ENCODE results near the gene MOK. TPM values are rescaled to one million over a fixed set of nuclear protein-coding genes. Genes with fewer than 3 reads are reported as not detected.

MOK gene
- total RNA-seq, 4 donors from 2014 or later, result 27.6 to 29.3 (median 28.8) TPM

DNA sequence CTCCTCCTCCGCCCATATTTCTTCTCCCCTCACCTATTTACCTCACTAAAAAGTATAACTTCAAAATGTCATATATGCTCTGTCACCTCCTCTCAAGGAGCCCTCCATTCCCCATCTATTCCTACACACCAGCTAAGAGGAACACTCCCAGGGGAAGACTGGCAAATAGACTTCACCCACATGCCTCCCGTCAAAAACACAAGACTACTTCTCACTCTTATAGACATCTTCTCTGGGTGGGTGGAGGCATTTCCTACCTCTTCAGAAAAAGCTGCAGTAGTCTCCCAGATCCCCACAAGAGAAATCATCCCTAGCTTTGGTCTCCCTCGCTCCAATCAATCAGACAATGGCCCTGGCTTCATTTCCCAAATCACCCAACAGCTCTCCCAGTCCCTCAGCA is 66.2 kb downstream of the MOK start:
- TF ChIP-seq, protein P1, sequence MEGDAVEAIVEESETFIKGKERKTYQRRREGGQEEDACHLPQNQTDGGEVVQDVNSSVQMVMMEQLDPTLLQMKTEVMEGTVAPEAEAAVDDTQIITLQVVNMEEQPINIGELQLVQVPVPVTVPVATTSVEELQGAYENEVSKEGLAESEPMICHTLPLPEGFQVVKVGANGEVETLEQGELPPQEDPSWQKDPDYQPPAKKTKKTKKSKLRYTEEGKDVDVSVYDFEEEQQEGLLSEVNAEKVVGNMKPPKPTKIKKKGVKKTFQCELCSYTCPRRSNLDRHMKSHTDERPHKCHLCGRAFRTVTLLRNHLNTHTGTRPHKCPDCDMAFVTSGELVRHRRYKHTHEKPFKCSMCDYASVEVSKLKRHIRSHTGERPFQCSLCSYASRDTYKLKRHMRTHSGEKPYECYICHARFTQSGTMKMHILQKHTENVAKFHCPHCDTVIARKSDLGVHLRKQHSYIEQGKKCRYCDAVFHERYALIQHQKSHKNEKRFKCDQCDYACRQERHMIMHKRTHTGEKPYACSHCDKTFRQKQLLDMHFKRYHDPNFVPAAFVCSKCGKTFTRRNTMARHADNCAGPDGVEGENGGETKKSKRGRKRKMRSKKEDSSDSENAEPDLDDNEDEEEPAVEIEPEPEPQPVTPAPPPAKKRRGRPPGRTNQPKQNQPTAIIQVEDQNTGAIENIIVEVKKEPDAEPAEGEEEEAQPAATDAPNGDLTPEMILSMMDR (IDR thresholded peaks at IDR 0.05), result no peak
- TF ChIP-seq POLR2A (IDR thresholded peaks at IDR 0.05) (no peak), EP300 (IDR thresholded peaks at IDR 0.05) (no peak)
- no peak overlapping the region for H3K27ac ChIP-seq

GRCh38 chr14:102238131-102238530 is 66.8 kb downstream of the MOK start:
- WGBS, 2 donors, result 60 to 80% methylated on average over 4 of the region's 4 CpGs
- H3K27me3 ChIP-seq, result no peaks in the 10 kb centered on the region
- H3K4me1 ChIP-seq, result peaks cover 0 to 6% (median 2%) of the 10 kb centered on the region in 4 donors
- H3K9me3 ChIP-seq, result no peaks in the 10 kb centered on the region
- no peak overlapping the region for H3K4me3 ChIP-seq
- H3K27ac ChIP-seq, result no peak overlapping the region
- no peak for TF ChIP-seq POLR2A (IDR thresholded peaks at IDR 0.05)
- TF ChIP-seq, protein P1 (IDR thresholded peaks at IDR 0.05), result no peak
- TF ChIP-seq EP300 (IDR thresholded peaks at IDR 0.05), result no peak
- DNase-seq (ENCODE audit: low spot score in 2 of 2), result no peak
- H3K36me3 ChIP-seq, result peaks cover 0 to 5% (median 0%) of the 10 kb centered on the region in 3 donors

More for the DNA sequence above, 66.2 kb downstream of the MOK start:
- 90 to 92% methylated on average over 3 of the region's 3 CpGs for WGBS, 2 donors
- Histone ChIP-seq H3K36me3 (no peaks in the 10 kb centered on the region), H3K4me1 (peaks cover 0 to 6% (median 2%) of the 10 kb centered on the region in 4 donors), H3K9me3 (no peaks in the 10 kb centered on the region), H3K27me3 (no peaks in the 10 kb centered on the region), H3K4me3 (no peak overlapping the region)
- no peak for DNase-seq (ENCODE audit: low spot score in 2 of 2)

- Histone ChIP-seq H3K4me3 (no peak overlapping the region), H3K27me3 (no peaks in the 10 kb centered on the region), H3K27ac (peak overlapping the region in 2 of 4 donors; percentile 56 to 68), H3K4me1 (peaks cover 0 to 6% (median 2%) of the 10 kb centered on the region in 4 donors), H3K9me3 (no peaks in the 10 kb centered on the region), H3K36me3 (peaks cover 0 to 26% (median 0%) of the 10 kb centered on the region in 3 donors)
- no peak for DNase-seq (ENCODE audit: low spot score in 2 of 2)
- WGBS, 2 donors, result 95 to 96% methylated on average over 11 to 12 of the region's 12 CpGs
- TF ChIP-seq EP300 (IDR thresholded peaks at IDR 0.05) (no peak), POLR2A (IDR thresholded peaks at IDR 0.05) (no peak)
- TF ChIP-seq, protein P1 (IDR thresholded peaks at IDR 0.05), result no peak
These were observed 68.9 kb downstream of the MOK start for GRCh38 chr14:102236026-102236425.

- H3K27me3 ChIP-seq, result no peaks in the 10 kb centered on the region
- peaks cover 0 to 6% (median 2%) of the 10 kb centered on the region in 4 donors for H3K4me1 ChIP-seq
- 33 to 38% methylated on average over 19 of the region's 19 CpGs for WGBS, 2 donors
- peak overlapping the region in 2 of 4 donors; percentile 27 to 36 for H3K4me3 ChIP-seq
- peaks cover 0 to 33% (median 0%) of the 10 kb centered on the region in 3 donors for H3K36me3 ChIP-seq
- peak; percentile 82 to 88 for DNase-seq (ENCODE audit: low spot score in 2 of 2)
- peak overlapping the region in 2 of 4 donors; percentile 56 to 68 for H3K27ac ChIP-seq
- TF ChIP-seq EP300 (IDR thresholded peaks at IDR 0.05), result peak in 1 of 2 donors; percentile 24
- TF ChIP-seq, protein P1 (IDR thresholded peaks at IDR 0.05), result peak; percentile 60 to 82 (median 77)
- TF ChIP-seq POLR2A (IDR thresholded peaks at IDR 0.05), result no peak
- no peaks in the 10 kb centered on the region for H3K9me3 ChIP-seq
These were observed 69.6 kb downstream of the MOK start for GRCh38 chr14:102235275-102235897.

Data from tibial nerve (tissue), 4 donors.